PC-9 (cell line): ENCODE data around the gene CEP89. TPM values are rescaled to one million over a fixed set of nuclear protein-coding genes. Genes with fewer than 3 reads are reported as not detected.

ENCODE experiments used
- BruUV-seq: library from RNA; stranded (reverse); fragments of 400-500 nt; replicated peaks from 2 replicates; lab custom pipeline; 2021; lab: Mats Ljungman, UMichigan
- CTCF ChIA-PET: fragments of 300-600 bp; sonication (Branson Sonifier 250); formaldehyde crosslinking; loops from one replicate; lab custom pipeline; 2022; ENCODE audit warnings: antibody characterized with exemption; lab: Charles Lee
- POLR2A ChIA-PET: fragments of 300-600 bp; sonication (Branson Sonifier 250); formaldehyde crosslinking; loops from one replicate; lab custom pipeline; 2022; ENCODE audit warnings: antibody characterized with exemption; ENCODE audit not compliant: unreplicated experiment; lab: Charles Lee
- DNase-seq, 2 experiments: peaks; one replicate each; pipeline versions ENCODE4 v3.0.0 to v3.0.0-alpha.2; 2015 to 2022; ENCODE audit warnings: mixed read lengths in 1 of 2
- H2AFZ ChIP-seq: fragments of 200-600 bp; sonication (generic); 2 replicates; pipeline ENCODE4 v1.8.1; 2017; ENCODE audit warnings: antibody characterized with exemption
- H3F3A ChIP-seq: fragments of 200-600 bp; sonication (generic); 2 replicates; pipeline ENCODE4 v1.8.1; 2017; ENCODE audit warnings: antibody characterized with exemption, mild to moderate bottlenecking, low read depth; ENCODE audit not compliant: insufficient read depth
- H3K27ac ChIP-seq: fragments of 200-600 bp; sonication (generic); 2 replicates; pipeline ENCODE4 v1.6.1; 2016; ENCODE audit warnings: mixed run types
- H3K27me3 ChIP-seq: fragments of 200-600 bp; sonication (generic); 2 replicates; pipeline ENCODE4 v1.6.1; 2016; ENCODE audit warnings: low read depth, mixed run types; ENCODE audit not compliant: insufficient read depth
- H3K36me3 ChIP-seq: fragments of 200-600 bp; sonication (generic); 2 replicates; pipeline ENCODE4 v1.6.1; 2016; ENCODE audit warnings: low read depth, mixed run types
- H3K4me1 ChIP-seq: fragments of 200-600 bp; sonication (generic); replicated peaks from 2 replicates; pipeline ENCODE4 v1.6.1; 2016; ENCODE audit warnings: mixed run types; ENCODE audit not compliant: insufficient read depth
- H3K4me2 ChIP-seq: fragments of 200-600 bp; sonication (generic); 2 replicates; pipeline ENCODE4 v1.6.1; 2017; ENCODE audit warnings: mixed run types
- H3K4me3 ChIP-seq: fragments of 200-600 bp; sonication (generic); 2 replicates; pipeline ENCODE4 v1.6.1; 2016; ENCODE audit warnings: mixed run types
- H3K79me2 ChIP-seq: fragments of 200-600 bp; sonication (generic); 2 replicates; pipeline ENCODE4 v1.6.1; 2017; ENCODE audit warnings: low read depth, mixed run types
- H3K9me2 ChIP-seq: fragments of 200-600 bp; sonication (generic); 2 replicates; pipeline ENCODE4 v1.8.1; 2017; ENCODE audit warnings: mild to moderate bottlenecking; ENCODE audit not compliant: insufficient read depth
- H3K9me3 ChIP-seq: fragments of 200-600 bp; sonication (generic); 2 replicates; pipeline ENCODE4 v1.8.1; 2016; ENCODE audit warnings: low read depth; ENCODE audit not compliant: insufficient read depth
- H4K20me1 ChIP-seq: fragments of 200-600 bp; sonication (generic); 2 replicates; pipeline ENCODE4 v1.8.1; 2017; ENCODE audit not compliant: insufficient read depth
- CTCF ChIP-seq: fragments of 200-600 bp; sonication (generic); conservative IDR thresholded peaks from 2 replicates; pipeline ENCODE4 v1.6.1; 2017; ENCODE audit warnings: mixed run types, antibody characterized with exemption, mild to moderate bottlenecking, moderate library complexity
- EZH2 ChIP-seq: fragments of 200-600 bp; sonication (generic); IDR thresholded peaks from 2 replicates; pipeline ENCODE4 v1.8.0; 2017; ENCODE audit warnings: antibody characterized with exemption, low read depth
- intact Hi-C: fragments of 100-400 bp; cut with micrococcal nuclease; formaldehyde crosslinking; loops from one replicate; pipeline ENCODE4 v1.10.0; 2022; ENCODE audit not compliant: unreplicated experiment
- total RNA-seq: library from RNA; stranded (reverse); gene quantifications from 2 replicates; pipeline ENCODE4 v1.2.3, GENCODE V29; 2021

Gene CEP89
- total RNA-seq, 1 experiment from 2014 or later: 33.6 TPM

GRCh38 chr19:32828643-32829344, 143.0 kb downstream of the CEP89 start:
- POLR2A ChIA-PET: interaction anchor here (0.7 kb wide), 1 partner anchor 164 kb away, joined by 3 read pairs; no protein-coding TSS in a partner anchor
- Histone ChIP-seq H2AFZ (no peak overlapping the region), H3K4me1 (0 out of 2 replicates have a peak, but pooled peaks cover 3% of the 10 kb centered on the region), H3K4me2 (no peak overlapping the region), H3K4me3 (no peak overlapping the region), H3K27ac (no peak overlapping the region), H3K9me3 (no peaks in the 10 kb centered on the region), H3F3A (no peaks in the 10 kb centered on the region), H3K27me3 (no peaks in the 10 kb centered on the region), H3K9me2 (no peaks in the 10 kb centered on the region), H3K79me2 (no peaks in the 10 kb centered on the region), H4K20me1 (no peaks in the 10 kb centered on the region), H3K36me3 (no peaks in the 10 kb centered on the region)
- DNase-seq: no peak
- no TSS peak for BruUV-seq
- no peak for TF ChIP-seq CTCF
- no peak for TF ChIP-seq EZH2
- CTCF ChIA-PET: interaction anchor here (0.7 kb wide), 1 partner anchor 288 kb away, joined by 3 read pairs; no protein-coding TSS in a partner anchor
- intact Hi-C loops: no loop called here

- 0 out of 2 replicates have a peak, but pooled peaks cover 3% of the 10 kb centered on the region for H3K4me1 ChIP-seq
- no peak for TF ChIP-seq EZH2
- TF ChIP-seq CTCF: no peak
- ChIA-PET POLR2A (no interaction called here), CTCF (no interaction called here)
- no peaks in the 10 kb centered on the region for H3K9me2 ChIP-seq
- no peak overlapping the region for H3K4me2 ChIP-seq
- no peak overlapping the region for H2AFZ ChIP-seq
- intact Hi-C loops: no loop called here
- H3K4me3 ChIP-seq: no peak overlapping the region
- DNase-seq: peak in 1 of 2 experiments; percentile 1
- no peaks in the 10 kb centered on the region for H3K27me3 ChIP-seq
- H3K27ac ChIP-seq: no peak overlapping the region
- no peaks in the 10 kb centered on the region for H3K36me3 ChIP-seq
- H3K79me2 ChIP-seq: no peaks in the 10 kb centered on the region
- H3F3A ChIP-seq: no peaks in the 10 kb centered on the region
- no TSS peak for BruUV-seq
- no peaks in the 10 kb centered on the region for H3K9me3 ChIP-seq
- no peaks in the 10 kb centered on the region for H4K20me1 ChIP-seq
Observed at GRCh38 chr19:32828139-32828538, 143.6 kb downstream of the CEP89 start.

Other genes starting within 250 kb of the CEP89 start
- gene SLC7A9, start 102.2 kb downstream of the CEP89 start, total RNA-seq: 0.33 TPM in 1 of 2 replicates, not detected in the other
- gene FAAP24, start 284 bp upstream of the CEP89 start, total RNA-seq: 6.9 and 10.1 TPM in 2 replicates
- 21.3 and 28.5 TPM in 2 replicates for gene RHPN2, start 92.9 kb upstream of the CEP89 start, total RNA-seq
- 11.0 and 12.4 TPM in 2 replicates for gene GPATCH1, start 109.2 kb upstream of the CEP89 start, total RNA-seq
- gene WDR88, start 160.2 kb upstream of the CEP89 start, total RNA-seq: 0.59 TPM in 1 of 2 replicates, not detected in the other
- gene LRP3, start 222.4 kb upstream of the CEP89 start, total RNA-seq: 2.3 and 3.0 TPM in 2 replicates